Keratinocyte (primary cell): ENCODE results near the gene DCAF6. TPM values are rescaled to one million over a fixed set of nuclear protein-coding genes. Genes with fewer than 3 reads are reported as not detected.

Experiments
- DNase-seq: peaks from one replicate; pipeline ENCODE4 v3.0.0-alpha.2; 2011; ENCODE audit warnings: low read depth, missing footprints, low spot score
- FAIRE-seq: peaks from 2 replicates; lab custom pipeline; 2011; peaks lifted over from hg19 to GRCh38; lab: Jason Lieb, UNC
- H2AFZ ChIP-seq: 2 replicates; pipeline ENCODE4 v1.6.0; 2012; ENCODE audit warnings: low read length, control low read depth, inconsistent platforms; ENCODE audit not compliant: control insufficient read depth
- H3K27ac ChIP-seq: 2 replicates; pipeline ENCODE4 v1.5.1; 2011; ENCODE audit warnings: low read length; ENCODE audit not compliant: control insufficient read depth, insufficient read depth
- H3K27me3 ChIP-seq: 3 replicates; pipeline ENCODE4 v1.6.0; 2011; ENCODE audit warnings: low read length; ENCODE audit not compliant: control insufficient read depth, insufficient read depth; ENCODE audit errors: extremely low read depth
- H3K36me3 ChIP-seq, 2 experiments: 2 replicates in 1 of 2; 3 replicates in 1 of 2; pipeline ENCODE4 v1.5.1; 2011; ENCODE audit warnings: low read length in 2 of 2, mild to moderate bottlenecking in 1 of 2; ENCODE audit not compliant: control insufficient read depth in 2 of 2, insufficient read depth in 2 of 2; ENCODE audit errors: extremely low read depth in 1 of 2
- H3K4me1 ChIP-seq: 3 replicates; pipeline ENCODE4 v1.5.1; 2011; ENCODE audit warnings: low read length; ENCODE audit not compliant: control insufficient read depth, insufficient read depth; ENCODE audit errors: extremely low read depth
- H3K4me2 ChIP-seq: 3 replicates; pipeline ENCODE4 v1.6.0; 2011; ENCODE audit warnings: low read depth, low read length; ENCODE audit not compliant: control insufficient read depth, insufficient read depth; ENCODE audit errors: extremely low read depth
- H3K4me3 ChIP-seq, 3 experiments: fragments of 200-600 bp in 1 of 3; sonication (generic) in 1 of 3; 2 replicates in 2 of 3; 3 replicates in 1 of 3; pipeline ENCODE4 v1.5.1; 2011 to 2016; ENCODE audit warnings: low read length in 3 of 3, mild to moderate bottlenecking in 3 of 3, control low read depth in 2 of 3, inconsistent platforms in 1 of 3, low read depth in 1 of 3, mixed read lengths in 1 of 3, mixed run types in 1 of 3, moderate library complexity in 1 of 3; ENCODE audit not compliant: control insufficient read depth in 2 of 3, insufficient read depth in 2 of 3; ENCODE audit errors: extremely low read depth in 1 of 3
- H3K79me2 ChIP-seq: 2 replicates; pipeline ENCODE4 v1.6.0; 2012; ENCODE audit warnings: low read length; ENCODE audit not compliant: control insufficient read depth, insufficient read depth
- H3K9ac ChIP-seq: 3 replicates; pipeline ENCODE4 v1.6.0; 2011; ENCODE audit warnings: low read length; ENCODE audit not compliant: control insufficient read depth, insufficient read depth; ENCODE audit errors: extremely low read depth
- H3K9me1 ChIP-seq: 3 replicates; pipeline ENCODE4 v1.6.0; 2011; ENCODE audit warnings: low read length; ENCODE audit not compliant: control insufficient read depth, insufficient read depth; ENCODE audit errors: extremely low read depth
- H3K9me3 ChIP-seq: 2 replicates; pipeline ENCODE4 v1.5.1; 2012; ENCODE audit warnings: low read depth, low read length; ENCODE audit not compliant: control insufficient read depth
- H4K20me1 ChIP-seq: 3 replicates; pipeline ENCODE4 v1.6.0; 2011; ENCODE audit warnings: low read length; ENCODE audit not compliant: control insufficient read depth, insufficient read depth; ENCODE audit errors: extremely low read depth
- CTCF ChIP-seq, 3 experiments: IDR thresholded peaks in 1 of 3; conservative IDR thresholded peaks in 1 of 3; optimal IDR thresholded peaks in 1 of 3; 2 replicates in 2 of 3; 3 replicates in 1 of 3; pipeline versions ENCODE3 to v1.5.1; 2011; ENCODE audit warnings: low read length in 3 of 3, mild to moderate bottlenecking in 3 of 3, moderate library complexity in 2 of 3, control low read depth in 1 of 3, inconsistent platforms in 1 of 3; ENCODE audit not compliant: insufficient read depth in 2 of 3; ENCODE audit errors: extremely low read depth in 1 of 3
- EZH2 ChIP-seq: IDR thresholded peaks from one replicate; pipeline ENCODE4 v1.6.1; 2012; ENCODE audit warnings: inconsistent platforms, mild to moderate bottlenecking, low read length, moderate library complexity
- dilution Hi-C: fragments of 300-500 bp; cut with MboI; formaldehyde crosslinking; loops from one replicate; pipeline ENCODE4 v1.7.0; 2020; ENCODE audit warnings: low sequenced_read_pairs; ENCODE audit not compliant: extremely low pct_ligation_motif_present
- polyA plus RNA-seq, 5 experiments: library from polyadenylated mRNA; depleted of rRNA in 3 of 5; stranded (reverse) in 3 of 5; stranded (forward) in 1 of 5; unstranded in 1 of 5; fragments of >200 nt; gene quantifications; 1 replicate in 1 of 5; 2 replicates in 3 of 5; 3 replicates in 1 of 5; pipeline versions ENCODE4 v1.2.1 to v1.2.3, GENCODE V29; 2011 to 2012; ENCODE audit warnings: missing spikeins in 2 of 5, low read depth in 1 of 5, low replicate concordance in 1 of 5

The DCAF6 gene
- polyA plus RNA-seq, 1 donor (not counting 4 experiments of a cell fraction or from before 2014, with no cell fraction given) = 109 TPM

- no peak overlapping the region for H3K27ac ChIP-seq
- H3K4me2 ChIP-seq = no peak overlapping the region
- H3K36me3 ChIP-seq = peaks cover 0 to 3% of the 10 kb centered on the region in 2 experiments
- no peaks in the 10 kb centered on the region for H4K20me1 ChIP-seq
- no peak for FAIRE-seq
- H2AFZ ChIP-seq = no peak overlapping the region
- H3K9me1 ChIP-seq = no peaks in the 10 kb centered on the region
- H3K9ac ChIP-seq = no peak overlapping the region
- no peaks in the 10 kb centered on the region for H3K27me3 ChIP-seq
- no peak for DNase-seq
- no peaks in the 10 kb centered on the region for H3K4me1 ChIP-seq
- TF ChIP-seq CTCF (optimal IDR thresholded peaks at IDR 0.05 in 1 of 3, IDR thresholded peaks at IDR 0.05 in 1 of 3, conservative IDR thresholded peaks at IDR 0.05 in 1 of 3; ENCODE audit: extremely low read depth in 1 of 3, insufficient read depth in 2 of 3, low read length in 3 of 3) = no peak
- no peak for TF ChIP-seq EZH2
- no peaks in the 10 kb centered on the region for H3K9me3 ChIP-seq
- dilution Hi-C loops = no loop called here
- H3K4me3 ChIP-seq = no peak overlapping the region
- H3K79me2 ChIP-seq = no peaks in the 10 kb centered on the region
Observed at GRCh38 chr1:168097921-168098528, 161.5 kb downstream of the DCAF6 start.

GRCh38 chr1:168098534-168099320 lies 162.2 kb downstream of the DCAF6 start:
- FAIRE-seq = no peak
- Histone ChIP-seq H3K4me2 (no peak overlapping the region), H3K27ac (no peak overlapping the region), H3K27me3 (no peaks in the 10 kb centered on the region), H2AFZ (no peak overlapping the region), H3K9me3 (no peaks in the 10 kb centered on the region), H4K20me1 (no peaks in the 10 kb centered on the region), H3K36me3 (peaks cover 0 to 3% of the 10 kb centered on the region in 2 experiments), H3K9me1 (no peaks in the 10 kb centered on the region), H3K4me3 (no peak overlapping the region), H3K79me2 (no peaks in the 10 kb centered on the region), H3K4me1 (no peaks in the 10 kb centered on the region), H3K9ac (no peak overlapping the region)
- no peak for DNase-seq
- TF ChIP-seq EZH2 (no peak), CTCF (optimal IDR thresholded peaks at IDR 0.05 in 1 of 3, IDR thresholded peaks at IDR 0.05 in 1 of 3, conservative IDR thresholded peaks at IDR 0.05 in 1 of 3; ENCODE audit: extremely low read depth in 1 of 3, insufficient read depth in 2 of 3, low read length in 3 of 3) (no peak)
- dilution Hi-C loops = no loop called here
